ENCODE measurements around the gene KCNB1.

The KCNB1 gene

DNA sequence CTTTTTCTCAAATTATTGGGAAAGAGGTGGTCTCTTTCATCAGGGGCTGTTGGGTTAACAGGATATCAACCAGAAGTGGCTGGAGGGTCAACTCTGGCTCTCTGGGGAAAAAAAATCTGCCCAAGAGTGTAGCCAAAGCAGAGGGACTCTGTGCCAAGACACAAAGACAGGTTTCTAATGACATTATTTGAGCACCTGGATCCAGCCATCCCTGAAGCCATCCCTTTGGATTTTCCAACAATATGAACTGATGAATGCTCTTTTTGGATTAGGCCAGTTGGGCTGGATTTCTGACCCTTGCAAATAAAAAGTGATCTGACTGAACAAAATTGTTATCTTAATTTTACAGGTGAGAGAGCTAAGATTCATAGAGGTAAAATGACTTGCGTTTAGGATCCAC is 88.7 kb downstream of the KCNB1 start:
- Histone ChIP-seq H2AFZ (ENCODE audit: low read depth, low read length) (no peak overlapping the region), H3K14ac (ENCODE audit: low read length in 2 of 2) (no peak overlapping the region), H3K4me2 (ENCODE audit: low read length, poor library complexity, severe bottlenecking) (no peak overlapping the region), H2AK5ac (ENCODE audit: low read length, severe bottlenecking) (no peak overlapping the region), H2BK12ac (ENCODE audit: low read length in 2 of 2) (no peak overlapping the region), H4K91ac (ENCODE audit: low read length) (no peak overlapping the region), H3K23ac (ENCODE audit: low read length in 2 of 2) (no peak overlapping the region), H3K18ac (ENCODE audit: low read depth in 1 of 2, low read length in 2 of 2) (no peak overlapping the region), H3K27ac (ENCODE audit: low read length, poor library complexity, severe bottlenecking) (no peak overlapping the region), H2BK120ac (ENCODE audit: low read depth, low read length) (no peak overlapping the region), H3K27me3 (ENCODE audit: control insufficient read depth in 1 of 2, insufficient read depth in 1 of 2, low read length in 2 of 2) (peaks cover 61 to 68% of the 10 kb centered on the region in 2 experiments), H3K4ac (ENCODE audit: low read depth in 1 of 2, low read length in 2 of 2) (no peak overlapping the region), H3K4me1 (ENCODE audit: control insufficient read depth, insufficient read depth, low read depth, low read length) (peaks cover 4% of the 10 kb centered on the region), H3K4me3 (ENCODE audit: insufficient read depth in 1 of 2, low read depth in 1 of 2, low read length in 2 of 2) (no peak overlapping the region), H2BK15ac (ENCODE audit: low read depth, poor library complexity, severe bottlenecking) (no peak overlapping the region), H3K9me3 (ENCODE audit: control insufficient read depth, low read length) (no peaks in the 10 kb centered on the region), H2BK5ac (ENCODE audit: low read depth, low read length, poor library complexity, severe bottlenecking) (no peak overlapping the region), H3K36me3 (ENCODE audit: control insufficient read depth in 1 of 2, insufficient read depth in 2 of 2, low read depth in 1 of 2, low read length in 2 of 2) (no peaks in the 10 kb centered on the region), H3K9ac (ENCODE audit: low read length) (no peak overlapping the region), H3K79me1 (replicated peaks; ENCODE audit: low read length, poor library complexity, severe bottlenecking) (no peaks in the 10 kb centered on the region), H4K8ac (ENCODE audit: low read length) (no peak overlapping the region)
- WGBS, result 100% methylated on average over 1 of the region's 1 CpG
- DNase-seq, result no peak

DNA sequence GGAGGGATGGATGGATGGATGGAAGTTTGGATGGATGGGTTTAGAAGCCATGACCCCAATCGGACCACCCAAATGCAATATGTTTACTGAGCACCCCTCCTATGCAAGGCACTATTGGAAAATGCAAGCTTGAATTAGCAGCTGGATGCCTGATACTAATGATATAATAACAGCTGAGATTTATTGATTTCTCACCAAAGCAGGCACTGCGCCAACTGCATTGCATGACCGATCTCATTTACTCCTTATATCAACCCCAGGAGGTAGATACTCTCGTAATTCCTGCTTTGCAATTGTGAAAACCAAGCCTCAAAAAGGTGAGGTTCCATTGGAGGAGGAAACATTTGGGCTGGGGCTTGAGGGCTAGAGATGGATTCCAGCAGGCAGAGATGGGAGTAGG is 89.7 kb downstream of the KCNB1 start:
- no peaks in the 10 kb centered on the region for H3K9me3 ChIP-seq (ENCODE audit: control insufficient read depth, low read length)
- no peak overlapping the region for H2BK120ac ChIP-seq (ENCODE audit: low read depth, low read length)
- H3K14ac ChIP-seq (ENCODE audit: low read length in 2 of 2), result no peak overlapping the region
- no peak overlapping the region for H4K91ac ChIP-seq (ENCODE audit: low read length)
- H2BK12ac ChIP-seq (ENCODE audit: low read length in 2 of 2), result no peak overlapping the region
- no peak overlapping the region for H4K8ac ChIP-seq (ENCODE audit: low read length)
- no peak overlapping the region for H3K4ac ChIP-seq (ENCODE audit: low read depth in 1 of 2, low read length in 2 of 2)
- H3K4me1 ChIP-seq (ENCODE audit: control insufficient read depth, insufficient read depth, low read depth, low read length), result peaks cover 3% of the 10 kb centered on the region
- no peak overlapping the region for H3K9ac ChIP-seq (ENCODE audit: low read length)
- H3K4me2 ChIP-seq (ENCODE audit: low read length, poor library complexity, severe bottlenecking), result no peak overlapping the region
- H3K4me3 ChIP-seq (ENCODE audit: insufficient read depth in 1 of 2, low read depth in 1 of 2, low read length in 2 of 2), result no peak overlapping the region
- H3K18ac ChIP-seq (ENCODE audit: low read depth in 1 of 2, low read length in 2 of 2), result no peak overlapping the region
- H3K36me3 ChIP-seq (ENCODE audit: control insufficient read depth in 1 of 2, insufficient read depth in 2 of 2, low read depth in 1 of 2, low read length in 2 of 2), result no peaks in the 10 kb centered on the region
- H3K23ac ChIP-seq (ENCODE audit: low read length in 2 of 2), result no peak overlapping the region
- no peak overlapping the region for H3K27ac ChIP-seq (ENCODE audit: low read length, poor library complexity, severe bottlenecking)
- no peak overlapping the region for H2AFZ ChIP-seq (ENCODE audit: low read depth, low read length)
- peaks cover 72 to 79% of the 10 kb centered on the region in 2 experiments for H3K27me3 ChIP-seq (ENCODE audit: control insufficient read depth in 1 of 2, insufficient read depth in 1 of 2, low read length in 2 of 2)
- H2BK15ac ChIP-seq (ENCODE audit: low read depth, poor library complexity, severe bottlenecking), result no peak overlapping the region
- H2AK5ac ChIP-seq (ENCODE audit: low read length, severe bottlenecking), result no peak overlapping the region
- no peaks in the 10 kb centered on the region for H3K79me1 ChIP-seq (replicated peaks; ENCODE audit: low read length, poor library complexity, severe bottlenecking)
- no peak for DNase-seq
- H2BK5ac ChIP-seq (ENCODE audit: low read depth, low read length, poor library complexity, severe bottlenecking), result no peak overlapping the region
- 85% methylated on average over 3 of the region's 4 CpGs for WGBS

DNA sequence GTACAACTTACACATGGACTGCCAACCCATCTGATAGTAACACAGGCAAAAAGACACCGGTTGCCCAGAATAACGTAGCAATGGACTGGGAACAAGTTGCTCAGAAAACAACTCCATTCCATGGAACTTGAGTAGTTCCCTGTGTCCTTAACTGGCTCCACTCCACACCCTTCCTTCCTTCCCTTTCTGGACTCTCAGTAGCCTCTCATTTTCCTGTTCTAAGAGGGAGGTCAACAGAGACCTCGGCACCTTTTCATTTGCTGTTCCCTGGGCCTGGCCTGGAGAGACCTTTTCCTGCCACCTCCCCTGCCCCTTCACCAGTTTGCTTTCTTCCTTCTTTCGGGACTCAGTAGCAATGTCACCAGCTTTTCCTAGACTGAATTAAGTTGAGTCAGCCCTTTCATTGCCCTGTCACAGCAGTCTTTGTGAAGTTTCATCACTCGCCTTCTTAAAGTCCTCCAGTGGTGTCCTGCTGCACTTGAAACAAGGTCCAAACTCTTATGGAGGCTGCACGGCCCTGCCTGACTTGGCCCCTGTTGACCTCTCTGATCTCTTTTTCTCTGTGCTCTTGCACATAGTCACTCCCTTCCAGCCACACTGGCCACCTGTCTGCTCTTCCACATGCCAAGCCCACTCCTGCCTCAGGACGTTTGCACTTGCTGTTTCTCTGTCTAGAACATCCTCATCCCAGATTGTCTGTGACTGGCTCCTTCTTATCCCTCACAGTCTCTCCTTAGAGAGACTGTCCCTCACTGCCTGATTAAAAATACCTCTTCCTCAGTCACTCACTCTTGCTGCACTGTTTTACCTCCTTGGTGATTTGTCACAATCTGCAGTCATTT is 90.8 kb downstream of the KCNB1 start:
- Histone ChIP-seq H3K4me2 (ENCODE audit: low read length, poor library complexity, severe bottlenecking) (no peak overlapping the region), H3K9me3 (ENCODE audit: control insufficient read depth, low read length) (no peaks in the 10 kb centered on the region), H4K91ac (ENCODE audit: low read length) (no peak overlapping the region), H3K14ac (ENCODE audit: low read length in 2 of 2) (no peak overlapping the region), H2AFZ (ENCODE audit: low read depth, low read length) (no peak overlapping the region), H3K79me1 (replicated peaks; ENCODE audit: low read length, poor library complexity, severe bottlenecking) (no peaks in the 10 kb centered on the region), H3K9ac (ENCODE audit: low read length) (no peak overlapping the region), H2BK15ac (ENCODE audit: low read depth, poor library complexity, severe bottlenecking) (no peak overlapping the region), H3K27ac (ENCODE audit: low read length, poor library complexity, severe bottlenecking) (no peak overlapping the region), H2AK5ac (ENCODE audit: low read length, severe bottlenecking) (no peak overlapping the region), H3K27me3 (ENCODE audit: control insufficient read depth in 1 of 2, insufficient read depth in 1 of 2, low read length in 2 of 2) (peaks cover 80 to 90% of the 10 kb centered on the region in 2 experiments), H2BK120ac (ENCODE audit: low read depth, low read length) (no peak overlapping the region), H3K18ac (ENCODE audit: low read depth in 1 of 2, low read length in 2 of 2) (no peak overlapping the region), H3K23ac (ENCODE audit: low read length in 2 of 2) (no peak overlapping the region), H4K8ac (ENCODE audit: low read length) (no peak overlapping the region), H3K36me3 (ENCODE audit: control insufficient read depth in 1 of 2, insufficient read depth in 2 of 2, low read depth in 1 of 2, low read length in 2 of 2) (no peaks in the 10 kb centered on the region), H3K4me3 (ENCODE audit: insufficient read depth in 1 of 2, low read depth in 1 of 2, low read length in 2 of 2) (no peak overlapping the region), H2BK12ac (ENCODE audit: low read length in 2 of 2) (no peak overlapping the region), H3K4me1 (ENCODE audit: control insufficient read depth, insufficient read depth, low read depth, low read length) (no peaks in the 10 kb centered on the region), H2BK5ac (ENCODE audit: low read depth, low read length, poor library complexity, severe bottlenecking) (no peak overlapping the region), H3K4ac (ENCODE audit: low read depth in 1 of 2, low read length in 2 of 2) (no peak overlapping the region)
- 76% methylated on average over 7 of the region's 7 CpGs for WGBS
- no peak for DNase-seq

DNA sequence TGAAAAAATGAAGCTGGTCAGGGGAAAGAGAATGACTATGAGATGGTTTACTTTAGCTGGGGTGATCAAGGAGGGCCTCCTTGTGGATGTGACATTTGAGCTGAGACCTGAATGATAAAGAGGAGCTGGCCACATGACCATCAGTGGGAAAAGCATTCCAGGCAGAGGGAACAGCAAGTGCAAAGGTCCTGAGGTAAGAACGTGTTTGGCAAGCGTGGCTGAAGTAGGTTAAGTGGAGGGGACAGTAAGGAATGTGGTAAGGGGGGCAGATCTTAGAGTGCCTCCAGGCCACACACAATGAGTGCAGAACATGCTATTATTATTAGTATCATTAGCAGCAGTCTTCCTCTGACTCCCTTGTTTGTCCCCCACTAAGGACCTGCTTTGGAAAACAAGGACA is 92.6 kb downstream of the KCNB1 start:
- Histone ChIP-seq H2BK120ac (ENCODE audit: low read depth, low read length) (no peak overlapping the region), H3K27me3 (ENCODE audit: control insufficient read depth in 1 of 2, insufficient read depth in 1 of 2, low read length in 2 of 2) (peaks cover 81 to 93% of the 10 kb centered on the region in 2 experiments), H4K8ac (ENCODE audit: low read length) (no peak overlapping the region), H3K36me3 (ENCODE audit: control insufficient read depth in 1 of 2, insufficient read depth in 2 of 2, low read depth in 1 of 2, low read length in 2 of 2) (no peaks in the 10 kb centered on the region), H3K27ac (ENCODE audit: low read length, poor library complexity, severe bottlenecking) (no peak overlapping the region), H3K79me1 (replicated peaks; ENCODE audit: low read length, poor library complexity, severe bottlenecking) (no peaks in the 10 kb centered on the region), H3K4ac (ENCODE audit: low read depth in 1 of 2, low read length in 2 of 2) (no peak overlapping the region), H3K14ac (ENCODE audit: low read length in 2 of 2) (no peak overlapping the region), H2BK15ac (ENCODE audit: low read depth, poor library complexity, severe bottlenecking) (no peak overlapping the region), H2AFZ (ENCODE audit: low read depth, low read length) (no peak overlapping the region), H2AK5ac (ENCODE audit: low read length, severe bottlenecking) (no peak overlapping the region), H3K9ac (ENCODE audit: low read length) (no peak overlapping the region), H3K4me1 (ENCODE audit: control insufficient read depth, insufficient read depth, low read depth, low read length) (no peaks in the 10 kb centered on the region), H2BK12ac (ENCODE audit: low read length in 2 of 2) (no peak overlapping the region), H3K18ac (ENCODE audit: low read depth in 1 of 2, low read length in 2 of 2) (no peak overlapping the region), H3K4me3 (ENCODE audit: insufficient read depth in 1 of 2, low read depth in 1 of 2, low read length in 2 of 2) (no peak overlapping the region), H4K91ac (ENCODE audit: low read length) (no peak overlapping the region), H3K23ac (ENCODE audit: low read length in 2 of 2) (no peak overlapping the region), H3K9me3 (ENCODE audit: control insufficient read depth, low read length) (no peaks in the 10 kb centered on the region), H3K4me2 (ENCODE audit: low read length, poor library complexity, severe bottlenecking) (no peak overlapping the region), H2BK5ac (ENCODE audit: low read depth, low read length, poor library complexity, severe bottlenecking) (no peak overlapping the region)
- no peak for DNase-seq
- 79% methylated on average over 2 of the region's 2 CpGs for WGBS
